Body of pancreas (tissue), 4 donors: Measurements from ENCODE around the gene RAPH1. TPM values are rescaled to one million over a fixed set of nuclear protein-coding genes. Genes with fewer than 3 reads are reported as not detected.
A peak's percentile ranks its signal among the peaks of the same experiment; 100 is the strongest.
"Not testable (repeated sequence)": the region's sequence is repeated elsewhere in the genome, so short reads cannot be mapped to it uniquely, and the experiment has no call there.

ENCODE experiments used
- ATAC-seq: fragments of 150-250 bp; one replicate; pipeline ENCODE4 v1.9.1; 2016
- DNase-seq, 4 donors: peaks; one replicate each; pipeline ENCODE4 v3.0.0-alpha.2; 2019
- H3K27ac ChIP-seq, 4 donors: fragments of 200-600 bp; sonication (generic); 1 replicate in 3 of 4; 2 replicates in 1 of 4; pipeline versions ENCODE4 v1.5.1 to v1.6.1; 2016 to 2019; ENCODE audit warnings: mild to moderate bottlenecking in 1 of 4, mixed read lengths in 1 of 4, moderate library complexity in 1 of 4
- H3K27me3 ChIP-seq, 2 donors: fragments of 200-600 bp; sonication (generic); one replicate each; pipeline ENCODE4 v1.6.0; 2016; ENCODE audit warnings: mild to moderate bottlenecking in 1 of 2
- H3K36me3 ChIP-seq, 2 donors: fragments of 200-600 bp; sonication (generic); replicated peaks in 1 of 2; 2 replicates each; pipeline ENCODE4 v1.5.1; 2016; ENCODE audit warnings: low read depth in 2 of 2; ENCODE audit not compliant: insufficient read depth in 1 of 2
- H3K4me1 ChIP-seq: fragments of 200-600 bp; sonication (generic); one replicate; pipeline ENCODE4 v1.6.0; 2016
- H3K4me3 ChIP-seq, 2 donors: fragments of 200-600 bp; sonication (generic); 1 replicate in 1 of 2; 2 replicates in 1 of 2; pipeline ENCODE4 v1.5.1; 2016 to 2019
- H3K9me3 ChIP-seq, 3 donors: fragments of 200-600 bp; sonication (generic); 1 replicate in 2 of 3; 2 replicates in 1 of 3; pipeline ENCODE4 v1.5.1; 2016
- POLR2A ChIP-seq, 3 donors: fragments of 450-650 bp; IDR thresholded peaks; one replicate each; pipeline ENCODE4 v1.6.1; 2016; ENCODE audit warnings: antibody characterized with exemption in 3 of 3, mild to moderate bottlenecking in 2 of 3
- WGBS, 2 donors: methylation state at CpG; one replicate each; pipeline ENCODE4 v1.1.5; 2017; 5-methylcytosine and 5-hydroxymethylcytosine counted together
- intact Hi-C: fragments of 100-400 bp; cut with DNase I; formaldehyde crosslinking; loops from one replicate; pipeline ENCODE4 v1.15.1; 2023
- total RNA-seq, 2 donors: library from RNA; depleted of rRNA; stranded (reverse); fragments of >200 nt; gene quantifications; one replicate each; pipeline ENCODE4 v1.1.0, GENCODE V29; 2016
- TF ChIP-seq, protein P1 (sequence below), 7 experiments: fragments of 450-650 bp in 4 of 7; fragments of 200-600 bp in 3 of 7; sonication (generic) in 3 of 7; IDR thresholded peaks; one replicate each; pipeline ENCODE4 v1.5.1; 2016 to 2019; ENCODE audit warnings: antibody characterized with exemption in 7 of 7

Gene RAPH1
- total RNA-seq, 2 donors from 2014 or later, result 11.9 TPM

DNA sequence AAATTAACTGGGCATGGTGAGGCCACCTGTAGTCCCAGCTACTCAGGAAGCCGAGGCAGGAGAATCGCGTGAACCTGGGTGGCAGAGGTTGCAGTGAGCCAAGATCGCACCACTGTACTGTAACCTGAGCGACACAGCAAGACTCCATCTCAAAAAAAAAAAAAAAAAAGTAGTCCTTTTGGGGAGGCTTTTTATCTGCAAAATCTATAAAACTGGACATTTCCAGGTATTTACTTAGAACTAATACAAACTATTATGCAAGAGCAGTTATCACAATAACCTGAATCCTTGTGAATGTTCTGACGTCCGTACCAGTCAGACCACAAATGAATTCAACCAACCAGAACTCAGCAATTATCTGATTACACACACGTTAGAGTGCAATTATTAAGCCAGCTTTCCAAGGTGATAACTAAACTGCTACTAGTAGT, 8.8 kb upstream of the RAPH1 start:
- H3K36me3 ChIP-seq, result no peaks in the 10 kb centered on the region
- no peaks in the 10 kb centered on the region for H3K9me3 ChIP-seq
- 39 to 53% methylated on average over 8 of the region's 8 CpGs for WGBS, 2 donors
- peak; percentile 62 for ATAC-seq
- peaks cover 6% of the 10 kb centered on the region for H3K4me1 ChIP-seq
- H3K27ac ChIP-seq, result no peak overlapping the region
- H3K4me3 ChIP-seq, result no peak overlapping the region
- peak in 1 of 4 donors; percentile 6 for DNase-seq
- no peaks in the 10 kb centered on the region for H3K27me3 ChIP-seq
- TF ChIP-seq, protein P1, sequence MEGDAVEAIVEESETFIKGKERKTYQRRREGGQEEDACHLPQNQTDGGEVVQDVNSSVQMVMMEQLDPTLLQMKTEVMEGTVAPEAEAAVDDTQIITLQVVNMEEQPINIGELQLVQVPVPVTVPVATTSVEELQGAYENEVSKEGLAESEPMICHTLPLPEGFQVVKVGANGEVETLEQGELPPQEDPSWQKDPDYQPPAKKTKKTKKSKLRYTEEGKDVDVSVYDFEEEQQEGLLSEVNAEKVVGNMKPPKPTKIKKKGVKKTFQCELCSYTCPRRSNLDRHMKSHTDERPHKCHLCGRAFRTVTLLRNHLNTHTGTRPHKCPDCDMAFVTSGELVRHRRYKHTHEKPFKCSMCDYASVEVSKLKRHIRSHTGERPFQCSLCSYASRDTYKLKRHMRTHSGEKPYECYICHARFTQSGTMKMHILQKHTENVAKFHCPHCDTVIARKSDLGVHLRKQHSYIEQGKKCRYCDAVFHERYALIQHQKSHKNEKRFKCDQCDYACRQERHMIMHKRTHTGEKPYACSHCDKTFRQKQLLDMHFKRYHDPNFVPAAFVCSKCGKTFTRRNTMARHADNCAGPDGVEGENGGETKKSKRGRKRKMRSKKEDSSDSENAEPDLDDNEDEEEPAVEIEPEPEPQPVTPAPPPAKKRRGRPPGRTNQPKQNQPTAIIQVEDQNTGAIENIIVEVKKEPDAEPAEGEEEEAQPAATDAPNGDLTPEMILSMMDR (IDR thresholded peaks at IDR 0.05), result no peak
- no peak for TF ChIP-seq POLR2A (IDR thresholded peaks at IDR 0.05)
- intact Hi-C loops, result no loop called here

DNA sequence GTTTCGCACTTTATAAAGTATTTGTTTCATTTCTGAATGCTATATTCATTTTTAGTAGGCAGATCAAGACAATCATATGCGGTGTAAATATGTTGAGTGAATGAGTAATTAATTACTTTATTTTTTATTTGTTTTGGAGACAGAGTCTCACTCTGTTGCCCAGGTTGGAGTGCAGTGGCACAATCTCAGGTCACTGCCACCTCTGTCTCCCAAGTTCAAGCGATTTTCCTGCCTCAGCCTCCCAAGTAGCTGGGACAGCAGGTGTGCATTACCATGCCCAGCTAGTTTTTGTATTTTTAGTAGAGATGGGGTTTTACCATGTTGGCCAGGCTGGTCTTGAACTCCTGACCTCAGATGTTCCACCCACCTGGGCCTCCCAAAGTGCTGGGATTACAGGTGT, 5.5 kb upstream of the RAPH1 start:
- H3K4me1 ChIP-seq, H3K4me3 ChIP-seq, intact Hi-C loops, H3K36me3 ChIP-seq, H3K27ac ChIP-seq, H3K27me3 ChIP-seq, ATAC-seq, DNase-seq, H3K9me3 ChIP-seq: not testable (repeated sequence)
- WGBS, 2 donors, result 51 to 62% methylated on average over 3 of the region's 3 CpGs

DNA sequence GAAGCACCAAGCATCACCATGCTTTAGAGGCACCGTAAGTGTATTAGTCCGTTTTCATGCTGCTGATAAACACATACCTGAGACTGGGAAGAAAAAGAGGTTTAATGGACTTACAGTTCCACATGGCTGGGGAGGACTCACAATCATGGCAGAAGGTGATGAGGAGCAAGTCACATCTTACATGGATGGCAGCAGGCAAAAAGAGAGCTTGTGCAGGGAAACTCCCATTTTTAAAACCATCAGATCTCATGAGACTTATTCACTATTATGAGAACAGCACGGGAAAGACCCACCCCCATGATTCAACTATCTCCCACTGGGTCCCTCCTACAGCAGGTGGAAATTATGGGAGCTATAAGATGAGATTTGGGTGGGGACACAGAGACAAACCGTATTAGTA, 3.1 kb upstream of the RAPH1 start:
- intact Hi-C loops, ATAC-seq, H3K9me3 ChIP-seq, H3K27me3 ChIP-seq, H3K36me3 ChIP-seq, H3K27ac ChIP-seq, H3K4me1 ChIP-seq, H3K4me3 ChIP-seq, DNase-seq: not testable (repeated sequence)
- WGBS, 2 donors, result 84 to 86% methylated on average over 4 of the region's 4 CpGs

DNA sequence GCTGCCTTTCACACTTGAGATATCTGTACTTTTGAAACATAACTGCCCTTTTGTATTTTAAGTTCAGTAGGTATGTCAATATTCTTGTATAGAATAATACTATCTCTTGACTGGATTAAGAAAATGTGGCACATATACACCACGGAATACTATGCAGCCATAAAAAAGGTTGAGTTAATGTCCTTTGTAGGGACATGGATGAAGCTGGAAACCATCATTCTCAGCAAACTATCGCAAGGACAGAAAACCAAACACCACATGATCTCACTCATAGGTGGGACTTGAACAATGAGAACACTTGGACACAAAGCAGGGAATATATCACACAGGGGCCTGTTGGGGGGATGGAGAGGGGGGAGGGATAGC, 1.5 kb upstream of the RAPH1 start:
- peaks cover 11% of the 10 kb centered on the region for H3K4me1 ChIP-seq
- DNase-seq, H3K4me3 ChIP-seq, H3K9me3 ChIP-seq, H3K27me3 ChIP-seq, H3K27ac ChIP-seq, H3K36me3 ChIP-seq, ATAC-seq, intact Hi-C loops: not testable (repeated sequence)
- 89 to 96% methylated on average over 2 of the region's 2 CpGs for WGBS, 2 donors

DNA sequence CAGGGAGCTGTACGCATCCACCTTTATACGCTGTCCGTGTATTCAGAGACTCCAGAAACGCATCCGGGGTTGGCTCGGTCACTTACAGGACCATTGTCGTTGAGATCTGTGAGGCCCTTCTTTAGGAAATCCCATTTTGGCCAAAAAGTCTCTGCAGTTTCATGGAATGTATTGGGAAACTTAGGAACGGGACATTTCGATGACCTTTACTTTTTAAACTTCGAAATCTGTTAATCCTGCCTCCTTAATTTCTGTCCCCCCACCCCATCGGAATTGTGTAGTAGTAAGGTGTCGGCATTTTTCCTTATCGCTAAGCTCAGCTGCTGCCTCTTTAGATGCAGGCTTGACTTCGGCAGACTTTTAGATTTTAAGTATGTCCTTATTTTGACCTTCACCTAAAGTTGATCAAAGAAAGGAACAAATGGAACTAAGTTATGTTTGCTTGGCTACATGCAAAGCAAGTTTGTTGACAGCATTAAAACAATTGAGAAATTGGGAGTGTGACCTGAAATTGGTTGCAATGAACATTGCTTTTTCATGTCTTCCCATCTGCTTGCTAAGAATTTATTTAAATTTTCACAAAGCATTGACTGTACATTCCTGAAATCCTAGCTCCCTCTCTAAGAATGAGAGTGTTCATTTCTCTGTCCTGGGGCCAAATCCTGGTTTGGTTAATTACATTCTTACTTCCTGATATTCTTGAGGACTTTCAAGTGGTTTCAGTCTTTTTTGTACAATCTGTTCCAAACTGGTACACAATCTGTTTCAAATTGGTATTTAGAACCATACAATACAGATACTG, 884 bp upstream of the RAPH1 start:
- Histone ChIP-seq H3K4me1 (peaks cover 11% of the 10 kb centered on the region), H3K9me3 (no peaks in the 10 kb centered on the region), H3K27ac (peak overlapping the region; percentile 83 to 94 (median 88)), H3K4me3 (peak overlapping the region in 1 of 2 donors; percentile 37), H3K27me3 (no peaks in the 10 kb centered on the region), H3K36me3 (no peaks in the 10 kb centered on the region)
- WGBS, 2 donors, result 6 to 7% methylated on average over 8 to 14 of the region's 14 CpGs
- ATAC-seq, result no peak
- intact Hi-C loops, result no loop called here
- TF ChIP-seq POLR2A (IDR thresholded peaks at IDR 0.05), result peak in 1 of 3 donors; percentile 15
- TF ChIP-seq, protein P1 (IDR thresholded peaks at IDR 0.05), result no peak
- no peak for DNase-seq

DNA sequence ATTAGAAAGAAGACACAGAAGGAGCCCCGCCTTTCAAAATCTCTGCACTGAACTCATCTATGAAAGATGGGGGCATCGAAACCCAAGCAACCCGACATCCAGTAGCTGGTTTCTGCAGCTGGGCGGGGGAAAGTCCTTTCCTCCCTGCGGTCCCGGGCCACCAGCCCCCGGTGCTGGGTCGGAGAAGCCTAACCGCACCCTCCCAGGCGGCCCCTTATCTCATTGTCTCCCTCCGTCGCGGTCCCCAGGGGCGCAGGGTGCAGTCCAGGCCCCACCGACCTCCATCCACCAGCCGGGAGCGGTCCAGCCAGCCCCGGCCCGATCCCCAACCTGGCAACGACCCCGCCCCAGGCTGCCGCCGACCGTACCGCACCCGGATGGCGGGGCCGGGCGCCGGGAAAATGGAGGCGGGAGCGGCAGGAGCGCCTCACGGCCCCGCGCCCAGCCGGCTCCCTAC, 452 bp downstream of the RAPH1 start:
- Histone ChIP-seq H3K27ac (peak overlapping the region; percentile 83 to 94 (median 88)), H3K4me3 (peak overlapping the region; percentile 89 to 95), H3K4me1 (peaks cover 11% of the 10 kb centered on the region), H3K9me3 (no peaks in the 10 kb centered on the region), H3K27me3 (no peaks in the 10 kb centered on the region), H3K36me3 (no peaks in the 10 kb centered on the region)
- DNase-seq, result no peak
- intact Hi-C loops, result no loop called here
- no peak for ATAC-seq
- TF ChIP-seq POLR2A (IDR thresholded peaks at IDR 0.05), result no peak
- TF ChIP-seq, protein P1 (IDR thresholded peaks at IDR 0.05), result peak in 1 of 7 experiments; percentile 7
- 0% methylated on average over 10 to 36 of the region's 37 CpGs for WGBS, 2 donors
